Measurements from ENCODE around the gene TCTN2. TPM values are rescaled to one million over a fixed set of nuclear protein-coding genes. Genes with fewer than 3 reads are reported as not detected.

The TCTN2 gene
- total and polyA plus RNA-seq, 10 of the 15 experiments (the other 5 are each of a cell fraction or from before 2014, with no cell fraction given) = 0.55 to 5.5 (median 3.3) TPM

GRCh38 chr12:123726962-123727361 is 56.0 kb downstream of the TCTN2 start:
- peaks cover 3 to 18% of the 10 kb centered on the region in 2 experiments for H3K36me3 ChIP-seq (ENCODE audit: control insufficient read depth in 2 of 2, insufficient read depth in 2 of 2, low read length in 1 of 2)
- in situ Hi-C loops (cut with MboI) = no loop called here
- BruUV-seq (replicated peaks) = no TSS peak

More at GRCh38 chr12:123726962-123727361, 56.0 kb downstream of the TCTN2 start:
- H3K4me2 ChIP-seq (ENCODE audit: control insufficient read depth, insufficient read depth) = no peak overlapping the region
- no peak overlapping the region for H3K9ac ChIP-seq (ENCODE audit: control insufficient read depth, insufficient read depth, low read length)
- DNase-seq (ENCODE audit: low read depth, low spot score) (no peak), ATAC-seq (no peak), FAIRE-seq (no peak)
- 94% methylated on average over 2 of the region's 2 CpGs for WGBS (ENCODE audit: insufficient coverage, insufficient replicate concordance, low lambda C conversion rate, missing lambda C conversion rate)
- H3K27me3 ChIP-seq (replicated peaks in 1 of 2; ENCODE audit: control insufficient read depth in 2 of 2, insufficient read depth in 2 of 2, low read length in 1 of 2) = no peaks in the 10 kb centered on the region
- POLR2A ChIA-PET = interaction anchor here (1.0 to 5.3 kb wide), 2 partner anchors 14 to 15 kb away, joined by 3 to 17 read pairs; partner anchors contain the start of gene ATP6V0A2
- no peaks in the 10 kb centered on the region for H4K20me1 ChIP-seq (ENCODE audit: control insufficient read depth, insufficient read depth)
- H3K4me3 ChIP-seq = no peak overlapping the region
- H3K4me1 ChIP-seq (ENCODE audit: control insufficient read depth, insufficient read depth, low read length) = peaks cover 6% of the 10 kb centered on the region; the same call in 1 of the 2 replicates
- SMC1A ChIA-PET (ENCODE audit: uncharacterized antibody, unreplicated experiment) = interaction anchor here (0.6 to 5.0 kb wide), 2 partner anchors 10 to 14 kb away, joined by 3 to 28 read pairs; partner anchors contain the start of gene ATP6V0A2
- RAD21 ChIA-PET (ENCODE audit: unreplicated experiment) = interaction anchor here (1.8 kb wide), 1 partner anchor 13 kb away, joined by 8 read pairs; no protein-coding TSS in a partner anchor
- H2AFZ ChIP-seq (ENCODE audit: control insufficient read depth, low read depth, low read length) = no peak overlapping the region
- H3K27ac ChIP-seq (ENCODE audit: control insufficient read depth, insufficient read depth) = no peak overlapping the region
- CTCF ChIA-PET = no interaction called here
- no peaks in the 10 kb centered on the region for H3K79me2 ChIP-seq (ENCODE audit: control insufficient read depth, insufficient read depth, low read length)
- intact Hi-C loops (cut with micrococcal nuclease; ENCODE audit: unreplicated experiment) = no loop called here
- no peaks in the 10 kb centered on the region for H3K9me3 ChIP-seq (replicated peaks; ENCODE audit: control insufficient read depth, insufficient read depth, low read length)
- TF ChIP-seq ZNF687 (IDR thresholded peaks at IDR 0.05) = no peak
- TF ChIP-seq SRF (IDR thresholded peaks at IDR 0.05; ENCODE audit: low read depth in 2 of 2, low read length in 2 of 2) = no peak
- TF ChIP-seq RELB (IDR thresholded peaks at IDR 0.05; ENCODE audit: low read depth) = no peak
- no peak for TF ChIP-seq CEBPZ (IDR thresholded peaks at IDR 0.05; ENCODE audit: low read depth, low read length)
- no peak for TF ChIP-seq NKRF (conservative IDR thresholded peaks at IDR 0.05)
- no peak for TF ChIP-seq IRF4 (IDR thresholded peaks at IDR 0.05; ENCODE audit: low read depth, low read length)
- no peak for TF ChIP-seq E2F8 (IDR thresholded peaks at IDR 0.05; ENCODE audit: low read depth, partially characterized antibody)
